ENCODE results near the gene IL1R2. TPM values are rescaled to one million over a fixed set of nuclear protein-coding genes. Genes with fewer than 3 reads are reported as not detected.

Gene IL1R2
- total RNA-seq, 1 donor: 0.81 TPM

DNA sequence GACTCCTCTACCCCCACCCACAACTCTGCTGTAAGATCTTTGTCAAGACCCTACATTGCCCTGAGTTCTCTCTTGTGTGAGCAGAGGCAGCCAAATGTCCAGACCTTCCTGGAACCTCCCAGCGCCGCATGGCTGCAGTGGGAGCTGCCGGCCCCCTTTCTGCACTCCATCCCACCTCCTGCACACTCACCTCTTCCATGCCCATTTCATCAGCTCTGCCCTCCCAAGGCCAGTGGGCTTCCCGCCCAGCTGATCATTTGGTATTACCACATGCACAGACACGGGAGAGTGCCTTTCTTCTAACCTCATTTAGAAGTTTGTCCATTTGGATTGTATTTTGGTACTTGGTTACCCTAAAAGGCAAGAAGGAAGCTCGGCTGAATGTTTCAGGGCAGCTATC lies 2.0 kb downstream of the IL1R2 start:
- DNase-seq (ENCODE audit: low read depth): no peak
- no peak overlapping the region for H3K4me3 ChIP-seq (ENCODE audit: low read depth, low read length)
- no peak for TF ChIP-seq CTCF (IDR thresholded peaks at IDR 0.05; ENCODE audit: insufficient read depth, low read length)

- TF ChIP-seq CTCF (IDR thresholded peaks at IDR 0.05; ENCODE audit: insufficient read depth, low read length): no peak
- no peak overlapping the region for H3K4me3 ChIP-seq (ENCODE audit: low read depth, low read length)
- DNase-seq (ENCODE audit: low read depth): no peak
Measured at GRCh38 chr2:101995019-101995418, 3.3 kb downstream of the IL1R2 start.

DNA sequence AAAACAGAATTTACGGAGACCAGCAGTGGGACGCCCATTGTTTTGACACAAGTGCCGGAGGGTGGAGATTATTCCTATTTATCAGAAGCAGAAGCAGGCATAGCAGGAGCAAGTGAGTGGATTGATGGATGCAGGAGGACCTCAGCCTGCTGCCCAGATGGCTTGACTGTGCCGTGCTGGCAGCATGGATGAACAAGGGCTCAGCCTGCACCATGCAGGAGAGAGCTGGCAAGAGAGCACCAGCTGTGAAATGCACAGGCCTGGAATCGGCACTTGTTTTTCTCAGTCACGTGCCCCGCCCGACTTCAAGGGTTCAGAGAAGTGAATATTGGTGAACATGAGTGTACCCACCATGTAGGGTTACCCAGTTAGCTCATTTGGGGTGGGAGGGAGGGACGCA lies 4.0 kb downstream of the IL1R2 start:
- no peak overlapping the region for H3K4me3 ChIP-seq (ENCODE audit: low read depth, low read length)
- no peak for DNase-seq (ENCODE audit: low read depth)
- no peak for TF ChIP-seq CTCF (IDR thresholded peaks at IDR 0.05; ENCODE audit: insufficient read depth, low read length)

GRCh38 chr2:101998556-101998895 lies 6.8 kb downstream of the IL1R2 start:
- TF ChIP-seq CTCF (IDR thresholded peaks at IDR 0.05; ENCODE audit: insufficient read depth, low read length): no peak
- H3K4me3 ChIP-seq (ENCODE audit: low read depth, low read length): no peak overlapping the region
- no peak for DNase-seq (ENCODE audit: low read depth)

- TF ChIP-seq CTCF (IDR thresholded peaks at IDR 0.05; ENCODE audit: insufficient read depth, low read length): no peak
- no peak for DNase-seq (ENCODE audit: low read depth)
- no peak overlapping the region for H3K4me3 ChIP-seq (ENCODE audit: low read depth, low read length)
Measured at GRCh38 chr2:101998896-101999789, 7.4 kb downstream of the IL1R2 start.

DNA sequence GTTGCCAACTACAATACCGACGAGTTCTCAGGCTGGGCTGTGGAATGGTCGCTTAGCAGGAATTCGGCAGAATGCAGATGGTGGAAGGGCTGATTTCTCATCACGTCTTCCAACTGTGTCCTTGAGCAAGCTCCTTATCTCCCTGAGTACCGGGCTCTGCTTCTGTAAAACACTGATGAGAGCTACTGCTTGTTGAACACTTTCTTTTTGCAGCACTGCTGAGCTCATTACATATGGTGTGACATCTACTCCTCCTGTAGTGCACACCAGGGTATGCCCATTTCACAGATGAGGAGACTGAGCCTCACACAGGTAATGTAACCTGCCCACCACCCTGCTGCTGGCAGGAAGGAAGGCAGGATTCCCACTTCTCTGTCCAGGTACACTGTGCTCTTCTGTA lies 8.3 kb downstream of the IL1R2 start:
- no peak for TF ChIP-seq CTCF (IDR thresholded peaks at IDR 0.05; ENCODE audit: insufficient read depth, low read length)
- no peak for DNase-seq (ENCODE audit: low read depth)
- no peak overlapping the region for H3K4me3 ChIP-seq (ENCODE audit: low read depth, low read length)

Measured in fibroblast of the aortic adventitia (primary cell).